PFSK-1 (cell line): ENCODE results near the gene GARS1.

Experiments used
- POLR2AphosphoS5 ChIP-seq: IDR thresholded peaks from 2 replicates; pipeline ENCODE4 v1.6.1; 2012; ENCODE audit warnings: low read depth, mild to moderate bottlenecking, control low read depth, low read length, moderate library complexity
- REST ChIP-seq, 2 experiments: IDR thresholded peaks; 2 replicates each; pipeline versions ENCODE4 v1.6.1 to v1.8.0; 2011 to 2012; ENCODE audit warnings: low read depth in 2 of 2, low read length in 2 of 2, control low read depth in 1 of 2, inconsistent platforms in 1 of 2, mild to moderate bottlenecking in 1 of 2, moderate library complexity in 1 of 2; ENCODE audit not compliant: insufficient read depth in 1 of 2
- SIN3A ChIP-seq: IDR thresholded peaks from 2 replicates; pipeline ENCODE4 v1.6.1; 2012; ENCODE audit warnings: mild to moderate bottlenecking, low read length, moderate library complexity, borderline replicate concordance; ENCODE audit not compliant: insufficient read depth

GRCh38 chr7:30618080-30618676 is 23.5 kb downstream of the GARS1 start:
- no peak for TF ChIP-seq REST (IDR thresholded peaks at IDR 0.05; ENCODE audit: insufficient read depth in 1 of 2, low read depth in 2 of 2, low read length in 2 of 2)
- no peak for TF ChIP-seq POLR2AphosphoS5
- no peak for TF ChIP-seq SIN3A
